B cell (primary cell): Measurements from ENCODE around the gene CD34.

Source experiments
- CTCF ChIP-seq: fragments of 200-600 bp; IDR thresholded peaks from one replicate; pipeline ENCODE4 v1.8.0; 2022; ENCODE audit warnings: antibody characterized with exemption, mild to moderate bottlenecking
- EZH2 ChIP-seq: IDR thresholded peaks from 2 replicates; pipeline ENCODE4 v1.6.1; 2012; ENCODE audit warnings: borderline replicate concordance, low read depth, mild to moderate bottlenecking, moderate library complexity, low read length; ENCODE audit not compliant: insufficient read depth, poor library complexity, severe bottlenecking

DNA sequence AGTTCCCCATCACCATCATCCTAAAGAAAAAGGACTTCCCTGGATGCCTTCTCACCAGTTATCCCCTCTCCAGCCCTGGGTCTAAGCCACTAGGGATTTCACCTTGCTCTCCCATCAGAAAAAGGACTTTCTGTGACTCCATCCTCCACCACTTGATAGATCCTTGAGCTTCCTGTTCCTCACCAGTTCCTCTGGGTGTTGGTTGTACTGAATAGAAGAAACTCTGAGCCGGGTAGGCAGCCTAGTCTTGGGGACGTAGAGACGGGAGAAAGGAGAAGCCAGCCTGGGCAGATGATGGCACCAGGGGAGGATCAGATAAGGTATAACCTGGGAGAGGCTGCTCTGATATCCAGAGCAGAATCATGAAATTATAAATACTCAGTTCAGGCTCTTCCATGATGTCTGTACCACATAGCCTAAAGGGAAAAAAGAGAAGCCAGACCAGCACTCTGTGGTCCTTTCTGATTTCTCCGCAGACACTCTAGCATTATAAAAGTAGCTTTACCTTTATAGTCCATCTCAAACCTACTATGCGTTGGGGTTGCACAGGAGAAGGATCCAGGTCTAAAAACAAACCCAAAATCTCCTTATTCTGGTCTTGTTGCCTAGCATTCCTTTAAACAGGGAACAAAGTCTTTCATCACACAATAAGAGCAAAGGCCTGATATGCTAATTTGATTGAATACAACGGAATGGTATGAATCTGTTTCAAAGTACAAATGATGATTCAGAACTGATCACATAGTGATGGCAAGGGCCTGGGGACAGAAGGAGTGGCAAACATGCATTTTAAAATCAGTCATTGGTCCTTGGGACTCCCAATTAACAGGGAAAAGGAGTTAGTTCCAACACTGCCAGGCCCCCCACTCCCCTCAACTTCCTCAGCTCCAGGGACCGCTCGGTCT, 1.2 kb upstream of the CD34 start:
- no peak for TF ChIP-seq CTCF
- TF ChIP-seq EZH2 = no peak
